ENCODE data around the gene TMEM119.

DNA sequence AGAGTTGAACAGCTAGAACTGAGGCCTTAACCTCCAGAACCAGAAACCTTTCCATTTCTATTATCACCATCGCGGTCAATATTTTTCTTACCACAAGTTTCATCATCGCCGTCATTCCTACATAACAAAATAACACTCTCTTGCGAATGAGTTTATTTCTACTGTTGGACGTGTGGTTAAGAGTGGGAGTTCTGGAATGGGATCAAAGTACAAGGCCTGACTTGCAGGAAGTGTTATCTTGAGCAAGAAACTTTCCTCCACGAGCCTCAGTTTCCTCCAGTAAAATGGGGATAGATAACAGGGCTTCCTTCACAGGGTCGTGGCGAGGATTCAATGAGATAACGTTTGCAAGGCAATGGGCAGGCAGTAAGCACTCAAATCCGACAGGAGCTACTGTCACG is 37.6 kb downstream of the TMEM119 start:
- TF ChIP-seq, protein P1, sequence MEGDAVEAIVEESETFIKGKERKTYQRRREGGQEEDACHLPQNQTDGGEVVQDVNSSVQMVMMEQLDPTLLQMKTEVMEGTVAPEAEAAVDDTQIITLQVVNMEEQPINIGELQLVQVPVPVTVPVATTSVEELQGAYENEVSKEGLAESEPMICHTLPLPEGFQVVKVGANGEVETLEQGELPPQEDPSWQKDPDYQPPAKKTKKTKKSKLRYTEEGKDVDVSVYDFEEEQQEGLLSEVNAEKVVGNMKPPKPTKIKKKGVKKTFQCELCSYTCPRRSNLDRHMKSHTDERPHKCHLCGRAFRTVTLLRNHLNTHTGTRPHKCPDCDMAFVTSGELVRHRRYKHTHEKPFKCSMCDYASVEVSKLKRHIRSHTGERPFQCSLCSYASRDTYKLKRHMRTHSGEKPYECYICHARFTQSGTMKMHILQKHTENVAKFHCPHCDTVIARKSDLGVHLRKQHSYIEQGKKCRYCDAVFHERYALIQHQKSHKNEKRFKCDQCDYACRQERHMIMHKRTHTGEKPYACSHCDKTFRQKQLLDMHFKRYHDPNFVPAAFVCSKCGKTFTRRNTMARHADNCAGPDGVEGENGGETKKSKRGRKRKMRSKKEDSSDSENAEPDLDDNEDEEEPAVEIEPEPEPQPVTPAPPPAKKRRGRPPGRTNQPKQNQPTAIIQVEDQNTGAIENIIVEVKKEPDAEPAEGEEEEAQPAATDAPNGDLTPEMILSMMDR (IDR thresholded peaks at IDR 0.05): no peak
- TF ChIP-seq POLR2AphosphoS5 (IDR thresholded peaks at IDR 0.05; ENCODE audit: insufficient read depth in 1 of 2, low read depth in 1 of 2) (no peak), POLR2A (IDR thresholded peaks at IDR 0.05) (no peak)
